ENCODE results near the gene CUEDC1.
"Not testable (repeated sequence)": the region's sequence is repeated elsewhere in the genome, so short reads cannot be mapped to it uniquely, and the experiment has no call there.

Gene CUEDC1

GRCh38 chr17:57941384-57942370 lies 13.5 kb downstream of the CUEDC1 start:
- no peak for DNase-seq (ENCODE audit: low read depth in 2 of 2, low spot score in 1 of 2)

DNA sequence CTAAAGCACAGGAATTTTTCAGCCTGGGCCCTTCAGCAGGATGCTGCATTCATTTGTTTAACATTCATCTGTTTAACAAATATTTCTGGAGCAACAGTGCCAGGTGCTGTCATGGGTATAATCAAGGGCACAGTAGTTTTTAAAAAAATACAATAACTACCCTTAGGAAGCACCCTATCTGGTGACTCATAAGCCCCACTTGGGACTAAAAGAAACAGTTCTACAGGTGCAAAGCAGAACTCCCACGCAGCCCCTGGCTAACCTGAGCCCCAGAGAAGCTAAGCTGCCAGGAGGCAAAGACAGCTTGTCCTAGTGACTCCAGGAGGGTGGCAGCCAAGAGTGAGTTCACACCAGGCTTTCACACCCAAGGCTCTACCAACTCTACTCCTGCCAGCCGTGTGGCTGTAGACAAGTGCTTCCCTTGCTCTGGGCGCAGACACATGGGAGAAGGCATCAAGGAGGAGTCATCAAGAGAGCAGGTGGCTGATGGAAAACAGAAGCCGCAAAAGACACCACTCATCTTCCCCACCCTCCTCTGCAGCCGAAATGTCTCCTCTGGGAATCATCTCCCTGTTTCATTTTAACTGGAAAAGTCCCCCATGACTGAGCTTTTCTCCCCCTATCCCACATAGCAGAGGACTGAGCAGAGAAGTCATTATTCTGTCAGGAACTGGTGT lies 14.4 kb downstream of the CUEDC1 start:
- no peak for DNase-seq (ENCODE audit: low read depth in 2 of 2, low spot score in 1 of 2)

GRCh38 chr17:57940231-57940630 lies 15.0 kb downstream of the CUEDC1 start:
- DNase-seq (ENCODE audit: low read depth in 2 of 2, low spot score in 1 of 2): no peak

DNA sequence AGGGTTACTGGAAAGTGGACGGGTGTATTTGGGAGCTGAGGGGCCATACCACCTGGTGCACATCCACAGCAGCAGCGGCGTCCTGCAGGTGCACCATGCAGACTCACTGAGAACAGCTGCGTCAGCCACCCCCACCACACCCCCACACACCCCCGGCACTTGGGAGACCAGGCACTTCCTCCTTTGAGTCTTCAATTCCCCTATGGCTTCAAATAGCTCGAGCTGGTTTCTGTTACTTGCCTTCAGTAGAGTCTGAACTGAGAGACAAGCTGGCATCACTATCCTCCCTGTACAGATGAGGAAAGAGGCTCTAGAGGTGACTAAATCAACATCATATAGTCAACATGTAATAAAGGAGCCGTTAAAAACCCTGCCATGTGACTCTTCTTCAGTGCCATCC lies 15.4 kb downstream of the CUEDC1 start:
- DNase-seq (ENCODE audit: low read depth in 2 of 2, low spot score in 1 of 2): no peak

DNA sequence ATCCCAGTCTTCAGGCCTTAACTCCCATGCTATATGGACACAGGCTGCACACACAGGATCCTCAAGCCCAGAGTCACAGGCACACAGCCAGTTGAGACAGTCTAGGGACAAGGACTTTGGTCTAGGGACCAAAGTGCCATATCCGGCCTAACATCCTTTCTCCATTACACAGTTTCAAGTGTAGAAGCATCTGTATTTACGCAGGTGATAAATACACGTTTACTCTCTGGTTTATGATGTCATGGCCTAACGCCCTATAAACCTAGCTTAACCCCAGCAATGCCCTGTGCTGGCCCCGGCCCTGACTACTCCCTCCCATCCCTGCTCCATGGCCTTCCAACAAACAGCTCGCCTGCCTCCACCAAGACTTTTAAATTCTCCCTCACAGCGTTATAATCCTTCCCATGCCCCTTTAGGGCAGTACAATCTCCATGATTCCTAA lies 17.1 kb downstream of the CUEDC1 start:
- no peak for DNase-seq (ENCODE audit: low read depth in 2 of 2, low spot score in 1 of 2)

- no peak for DNase-seq (ENCODE audit: low read depth in 2 of 2, low spot score in 1 of 2)
These were observed 17.7 kb downstream of the CUEDC1 start for GRCh38 chr17:57937492-57937891.

DNA sequence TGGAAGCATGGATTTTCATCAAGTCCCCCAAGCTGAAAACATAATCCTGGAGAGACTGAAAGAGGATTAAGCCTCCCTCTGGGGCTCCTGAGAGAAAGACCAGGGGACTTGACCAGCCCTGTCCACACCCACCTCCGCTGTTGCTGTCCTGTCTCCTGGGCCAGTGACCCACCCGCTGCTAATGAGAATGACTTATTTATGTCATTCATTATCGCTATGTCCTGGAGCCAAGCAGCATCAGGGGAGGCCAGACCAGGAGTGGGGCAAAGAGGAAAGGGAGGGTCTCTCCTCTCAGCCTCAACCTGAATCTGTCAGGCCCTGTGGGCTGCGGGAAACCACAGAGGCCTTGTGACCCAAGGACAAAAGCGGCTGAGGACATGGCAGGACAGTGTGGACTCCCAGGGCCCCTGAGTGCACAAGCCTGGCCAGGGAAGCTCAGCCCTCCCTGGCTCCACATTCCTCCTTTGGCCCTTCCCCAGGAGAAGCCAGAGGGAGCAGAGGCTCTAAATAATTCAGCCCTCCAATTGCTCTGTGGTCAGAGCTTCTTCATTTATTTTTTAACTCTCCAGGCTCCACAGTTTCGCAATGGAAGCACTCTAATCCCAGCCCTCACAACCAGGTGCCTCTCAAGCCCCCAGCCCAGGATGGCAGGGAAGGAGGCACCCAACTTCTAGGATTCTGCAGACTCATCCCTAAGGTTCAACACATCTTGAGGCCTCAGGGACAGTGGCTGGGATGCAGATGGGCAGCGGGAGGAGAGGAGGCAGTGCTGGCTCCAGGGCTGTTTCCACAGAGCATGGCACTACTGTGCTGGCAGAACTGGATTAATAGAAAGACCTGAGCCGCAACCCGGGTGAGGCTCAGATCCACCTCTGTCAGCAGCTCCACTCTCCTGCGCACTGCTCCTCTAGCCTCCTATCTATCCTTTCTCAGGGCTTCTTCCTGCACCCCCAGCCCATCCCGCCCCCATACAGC lies 19.1 kb downstream of the CUEDC1 start:
- no peak for DNase-seq (ENCODE audit: low read depth in 2 of 2, low spot score in 1 of 2)

GRCh38 chr17:57931488-57932137 lies 23.6 kb downstream of the CUEDC1 start:
- DNase-seq (ENCODE audit: low read depth in 2 of 2, low spot score in 1 of 2): no peak

DNA sequence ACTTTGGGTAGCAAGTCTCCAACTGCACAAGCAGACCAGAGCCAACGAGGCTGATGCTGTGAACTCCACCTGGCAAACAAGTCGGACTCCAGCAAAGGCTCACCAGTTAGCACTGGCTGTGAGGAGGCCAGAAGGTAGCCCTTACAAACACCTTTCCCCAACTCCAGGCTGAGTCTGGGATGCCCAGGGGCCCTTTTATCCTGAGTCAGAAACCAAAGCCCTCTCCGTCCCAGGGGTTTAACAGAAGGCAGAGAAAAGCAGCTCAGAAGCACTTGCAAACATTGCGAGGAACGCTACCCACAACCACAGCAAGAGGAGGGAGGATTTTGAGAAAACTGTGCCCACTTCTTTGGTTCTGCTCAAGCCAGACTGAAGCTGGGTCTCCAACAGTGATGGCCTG lies 25.0 kb downstream of the CUEDC1 start:
- no peak for DNase-seq (ENCODE audit: low read depth in 2 of 2, low spot score in 1 of 2)

DNA sequence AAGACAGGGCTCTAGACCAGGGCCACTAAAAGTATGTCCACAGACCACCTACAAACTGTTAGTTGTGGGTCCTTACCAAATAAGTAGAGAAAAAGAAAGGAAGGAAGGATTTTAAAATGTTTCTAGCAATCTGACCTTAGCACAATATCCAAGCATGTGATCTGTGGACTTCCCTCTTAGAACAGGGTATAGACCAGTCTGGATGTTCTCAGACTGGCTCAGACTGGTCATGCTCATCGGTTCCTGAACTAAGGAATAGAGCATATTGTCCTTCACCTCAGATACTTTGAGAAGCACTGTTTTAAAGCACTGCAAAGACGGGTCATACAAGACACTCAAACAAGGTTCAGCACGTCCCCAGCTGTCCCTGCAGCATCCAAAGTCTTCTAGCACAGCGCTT lies 25.8 kb downstream of the CUEDC1 start:
- DNase-seq (ENCODE audit: low read depth in 2 of 2, low spot score in 1 of 2): no peak

DNA sequence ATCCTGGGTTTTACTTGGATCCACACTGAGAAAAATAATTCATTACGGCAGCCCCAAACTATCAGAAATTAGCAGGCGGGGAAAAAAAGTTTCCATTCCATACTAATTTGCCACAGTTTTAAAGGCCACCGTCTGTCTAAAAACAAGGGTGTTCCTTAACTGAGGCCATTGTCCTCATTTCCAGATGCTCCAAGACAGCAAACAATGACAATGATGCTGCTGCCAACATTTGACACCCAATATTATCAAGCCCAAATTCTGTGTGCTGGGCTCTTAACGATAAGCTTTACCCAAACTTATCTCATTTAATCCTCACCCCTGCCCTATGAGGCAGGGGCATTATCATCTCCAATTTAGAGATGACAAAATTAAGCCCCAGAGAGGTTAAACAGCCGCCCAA lies 26.3 kb downstream of the CUEDC1 start:
- DNase-seq (ENCODE audit: low read depth in 2 of 2, low spot score in 1 of 2): no peak

DNA sequence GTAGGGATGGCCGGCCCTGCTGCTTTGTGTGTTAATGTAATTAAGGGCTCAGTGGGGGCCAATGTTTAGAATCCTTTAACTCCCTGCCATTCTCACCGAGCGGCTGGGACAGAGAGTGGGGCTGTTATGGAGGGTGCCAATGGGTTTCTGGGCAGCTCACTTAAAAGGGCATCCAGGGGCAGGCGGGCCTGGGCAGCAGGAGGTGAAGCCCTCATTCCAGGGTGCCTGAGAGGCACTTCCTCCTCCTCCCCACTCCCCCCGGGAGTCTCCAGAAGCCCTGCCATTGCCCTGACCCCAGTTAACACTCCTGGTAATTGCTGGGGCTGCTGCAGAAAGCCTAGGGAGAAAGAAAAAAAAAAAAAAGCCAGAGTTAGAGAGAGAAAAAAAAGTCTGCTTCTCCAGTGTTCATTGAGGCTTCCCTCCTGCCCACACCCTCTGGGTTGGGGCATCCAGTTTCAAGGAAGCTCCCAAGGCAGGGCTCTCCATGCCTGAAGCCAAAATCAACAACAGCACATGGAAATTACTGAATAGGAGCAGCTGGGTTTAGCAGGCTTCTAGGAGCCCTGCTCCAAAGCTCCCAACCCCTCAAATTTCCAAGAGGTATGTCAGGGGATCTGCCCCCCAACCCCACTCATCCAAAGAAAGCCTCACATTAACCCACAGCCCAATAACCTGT lies 28.0 kb downstream of the CUEDC1 start:
- no peak for DNase-seq (ENCODE audit: low read depth in 2 of 2, low spot score in 1 of 2)

GRCh38 chr17:57926723-57927047 lies 28.5 kb downstream of the CUEDC1 start:
- DNase-seq (ENCODE audit: low read depth in 2 of 2, low spot score in 1 of 2): no peak

DNA sequence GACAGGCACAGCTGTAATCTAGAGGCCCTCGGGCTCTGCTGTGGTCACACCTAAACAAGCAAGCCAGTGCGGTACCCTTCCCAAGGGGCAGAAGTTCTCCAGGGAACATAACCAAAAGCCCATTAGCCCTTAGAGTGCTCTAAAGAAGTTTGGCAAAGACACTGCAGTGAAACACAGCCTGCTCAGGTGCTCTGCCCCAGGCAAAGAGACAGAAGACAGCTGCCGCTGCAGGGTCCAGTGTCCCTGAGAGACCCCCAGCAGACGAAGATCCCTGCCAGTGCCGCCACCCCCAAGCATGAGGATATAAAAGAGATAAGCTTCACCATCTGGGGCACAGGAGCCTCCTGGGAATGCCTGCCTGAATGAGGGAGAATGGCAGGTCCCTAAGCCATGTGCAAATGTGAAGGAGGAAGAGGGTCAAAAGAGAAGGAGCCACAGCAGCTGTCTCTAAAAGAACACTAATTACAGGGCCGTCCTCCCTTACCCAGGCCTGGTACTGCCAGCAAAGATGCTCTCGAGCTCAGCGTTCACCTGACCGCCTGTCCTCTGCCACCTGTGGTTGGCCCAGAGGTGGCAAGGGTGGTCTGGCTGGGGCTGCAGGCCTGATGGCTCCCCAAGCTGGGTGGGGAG lies 29.7 kb downstream of the CUEDC1 start:
- no peak for DNase-seq (ENCODE audit: low read depth in 2 of 2, low spot score in 1 of 2)

- no peak for DNase-seq (ENCODE audit: low read depth in 2 of 2, low spot score in 1 of 2)
These were observed 30.5 kb downstream of the CUEDC1 start for GRCh38 chr17:57924677-57925076.

GRCh38 chr17:57923182-57923872 lies 31.9 kb downstream of the CUEDC1 start:
- no peak for DNase-seq (ENCODE audit: low read depth in 2 of 2, low spot score in 1 of 2)

DNA sequence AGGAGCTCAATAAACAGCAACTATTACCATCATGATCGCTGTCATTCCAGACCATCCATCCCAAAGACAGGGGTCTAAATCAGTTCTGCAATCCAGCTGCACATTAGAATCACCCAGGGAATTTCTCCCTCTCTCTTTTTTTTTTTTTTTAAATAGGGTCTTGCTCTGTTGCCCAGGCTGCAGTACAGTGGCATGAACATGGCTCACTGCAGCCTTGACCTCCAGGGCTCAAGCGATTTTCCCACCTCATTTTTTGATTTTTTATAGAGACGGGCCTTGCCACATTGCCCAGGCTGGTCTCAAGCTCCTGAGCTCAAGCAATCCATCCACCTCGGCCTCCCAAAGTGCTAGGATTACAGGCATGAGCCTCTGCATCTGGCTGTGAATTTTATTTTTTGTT lies 32.5 kb downstream of the CUEDC1 start:
- DNase-seq (ENCODE audit: low read depth in 2 of 2, low spot score in 1 of 2): not testable (repeated sequence)

- no peak for DNase-seq (ENCODE audit: low read depth in 2 of 2, low spot score in 1 of 2)
These were observed 34.1 kb downstream of the CUEDC1 start for GRCh38 chr17:57920916-57921703.
